CD14-positive monocyte (primary cell): Measurements from ENCODE around the gene IFNL1. TPM values are rescaled to one million over a fixed set of nuclear protein-coding genes. Genes with fewer than 3 reads are reported as not detected.
"Not testable (repeated sequence)": the region's sequence is repeated elsewhere in the genome, so short reads cannot be mapped to it uniquely, and the experiment has no call there.

Source experiments
- DNase-seq, 3 donors: peaks; one replicate each; pipeline ENCODE4 v3.0.0-alpha.2; 2011 to 2022
- H2AFZ ChIP-seq: 2 replicates; pipeline ENCODE4 v1.6.0; 2012; ENCODE audit warnings: mild to moderate bottlenecking, low read depth, low read length, inconsistent platforms; ENCODE audit not compliant: insufficient read depth, poor library complexity, severe bottlenecking
- H3K27ac ChIP-seq, 2 donors: 1 replicate in 1 of 2; 2 replicates in 1 of 2; pipeline ENCODE4 v1.5.1; 2012 to 2013; ENCODE audit warnings: low read length in 2 of 2, control low read depth in 1 of 2, inconsistent platforms in 1 of 2, low read depth in 1 of 2, mild to moderate bottlenecking in 1 of 2
- H3K27me3 ChIP-seq, 2 donors: one replicate each; pipeline versions ENCODE4 v1.6.0 to v1.6.1; 2011 to 2013; ENCODE audit warnings: low read length in 2 of 2; ENCODE audit not compliant: control insufficient read depth in 2 of 2, insufficient read depth in 2 of 2
- H3K36me3 ChIP-seq, 2 donors: replicated peaks in 1 of 2; 1 replicate in 1 of 2; 2 replicates in 1 of 2; pipeline versions ENCODE4 v1.5.1 to v1.6.1; 2012 to 2013; ENCODE audit warnings: low read length in 2 of 2, control low read depth in 1 of 2, inconsistent platforms in 1 of 2, mild to moderate bottlenecking in 1 of 2; ENCODE audit not compliant: insufficient read depth in 2 of 2, control insufficient read depth in 1 of 2
- H3K4me1 ChIP-seq, 2 donors: 1 replicate in 1 of 2; 2 replicates in 1 of 2; pipeline versions ENCODE4 v1.5.1 to v1.6.1; 2012 to 2013; ENCODE audit warnings: low read length in 2 of 2, control low read depth in 1 of 2, inconsistent platforms in 1 of 2, mild to moderate bottlenecking in 1 of 2, moderate library complexity in 1 of 2; ENCODE audit not compliant: insufficient read depth in 2 of 2, control insufficient read depth in 1 of 2
- H3K4me2 ChIP-seq: replicated peaks from 2 replicates; pipeline ENCODE3; 2012; ENCODE audit warnings: low read length, moderate library complexity, mild to moderate bottlenecking; ENCODE audit not compliant: poor library complexity, severe bottlenecking; ENCODE audit errors: extremely low read depth
- H3K4me3 ChIP-seq, 3 experiments: fragments of 200-600 bp in 1 of 3; sonication (generic) in 1 of 3; replicated peaks in 1 of 3; 1 replicate in 2 of 3; 2 replicates in 1 of 3; pipeline ENCODE4 v1.5.1; 2011 to 2013; ENCODE audit warnings: low read length in 3 of 3, mild to moderate bottlenecking in 3 of 3, control low read depth in 2 of 3, low read depth in 2 of 3, inconsistent platforms in 1 of 3, moderate library complexity in 1 of 3
- H3K79me2 ChIP-seq: 2 replicates; pipeline ENCODE4 v1.6.0; 2012; ENCODE audit warnings: mild to moderate bottlenecking, control low read depth, inconsistent platforms, low read length, moderate library complexity; ENCODE audit not compliant: insufficient read depth
- H3K9ac ChIP-seq: 2 replicates; pipeline ENCODE4 v1.6.0; 2017; ENCODE audit warnings: low read length, mild to moderate bottlenecking; ENCODE audit not compliant: insufficient read depth, poor library complexity, severe bottlenecking
- H3K9me3 ChIP-seq, 2 donors: replicated peaks in 1 of 2; 1 replicate in 1 of 2; 2 replicates in 1 of 2; pipeline versions ENCODE4 v1.5.1 to v1.6.1; 2012 to 2013; ENCODE audit warnings: low read length in 2 of 2, control low read depth in 1 of 2; ENCODE audit not compliant: control insufficient read depth in 1 of 2, insufficient read depth in 1 of 2
- H4K20me1 ChIP-seq: 2 replicates; pipeline ENCODE4 v1.6.0; 2012; ENCODE audit warnings: mild to moderate bottlenecking, low read length, control low read depth, moderate library complexity; ENCODE audit not compliant: insufficient read depth
- H3K27ac Mint-ChIP-seq, 7 donors: one replicate each; pipeline ENCODE4 v1.8.0; 2020; ENCODE audit warnings: mild to moderate bottlenecking in 7 of 7, mixed read lengths in 7 of 7, moderate library complexity in 6 of 7, inconsistent platforms in 2 of 7
- H3K27me3 Mint-ChIP-seq, 3 donors: one replicate each; pipeline ENCODE4 v1.8.0; 2021 to 2022; ENCODE audit warnings: low read depth in 3 of 3, mild to moderate bottlenecking in 3 of 3, mixed read lengths in 3 of 3, moderate library complexity in 3 of 3, inconsistent platforms in 1 of 3
- H3K36me3 Mint-ChIP-seq, 2 donors: one replicate each; pipeline ENCODE4 v1.8.0; 2020; ENCODE audit warnings: mixed read lengths in 2 of 2, inconsistent platforms in 1 of 2, mild to moderate bottlenecking in 1 of 2
- H3K4me1 Mint-ChIP-seq: one replicate; pipeline ENCODE4 v1.8.0; 2020; ENCODE audit warnings: mild to moderate bottlenecking, mixed read lengths
- H3K4me3 Mint-ChIP-seq, 2 donors: one replicate each; pipeline ENCODE4 v1.8.0; 2020; ENCODE audit warnings: mild to moderate bottlenecking in 2 of 2, mixed read lengths in 2 of 2, moderate library complexity in 1 of 2
- H3K9me3 Mint-ChIP-seq, 7 donors: one replicate each; pipeline ENCODE4 v1.8.0; 2020 to 2022; ENCODE audit warnings: mixed read lengths in 7 of 7, mild to moderate bottlenecking in 6 of 7, moderate library complexity in 6 of 7, inconsistent platforms in 2 of 7
- CTCF ChIP-seq: fragments of 200-600 bp; IDR thresholded peaks from one replicate; pipeline ENCODE4 v1.8.0; 2022; ENCODE audit warnings: antibody characterized with exemption, mild to moderate bottlenecking
- WGBS: methylation state at CpG from one replicate; pipeline ENCODE4 v1.1.5; 2013; ENCODE audit warnings: missing lambda C conversion rate; ENCODE audit not compliant: insufficient coverage; 5-methylcytosine and 5-hydroxymethylcytosine counted together
- intact Hi-C, 2 donors: fragments of 100-400 bp; cut with micrococcal nuclease; formaldehyde crosslinking; loops; one replicate each; pipeline versions ENCODE4 v1.15.0 to v1.15.1; 2023
- polyA plus RNA-seq, 3 donors: library from polyadenylated mRNA; depleted of rRNA in 1 of 3; unstranded in 2 of 3; stranded (reverse) in 1 of 3; fragments of 300-500 nt in 2 of 3; fragments of >200 nt in 1 of 3; fragmentation: Illumina TruSeq in 2 of 3; gene quantifications; 1 replicate in 2 of 3; 2 replicates in 1 of 3; pipeline ENCODE4 v1.2.3, GENCODE V29; 2012 to 2021

IFNL1 gene
- polyA plus RNA-seq, 3 donors = not detected

DNA sequence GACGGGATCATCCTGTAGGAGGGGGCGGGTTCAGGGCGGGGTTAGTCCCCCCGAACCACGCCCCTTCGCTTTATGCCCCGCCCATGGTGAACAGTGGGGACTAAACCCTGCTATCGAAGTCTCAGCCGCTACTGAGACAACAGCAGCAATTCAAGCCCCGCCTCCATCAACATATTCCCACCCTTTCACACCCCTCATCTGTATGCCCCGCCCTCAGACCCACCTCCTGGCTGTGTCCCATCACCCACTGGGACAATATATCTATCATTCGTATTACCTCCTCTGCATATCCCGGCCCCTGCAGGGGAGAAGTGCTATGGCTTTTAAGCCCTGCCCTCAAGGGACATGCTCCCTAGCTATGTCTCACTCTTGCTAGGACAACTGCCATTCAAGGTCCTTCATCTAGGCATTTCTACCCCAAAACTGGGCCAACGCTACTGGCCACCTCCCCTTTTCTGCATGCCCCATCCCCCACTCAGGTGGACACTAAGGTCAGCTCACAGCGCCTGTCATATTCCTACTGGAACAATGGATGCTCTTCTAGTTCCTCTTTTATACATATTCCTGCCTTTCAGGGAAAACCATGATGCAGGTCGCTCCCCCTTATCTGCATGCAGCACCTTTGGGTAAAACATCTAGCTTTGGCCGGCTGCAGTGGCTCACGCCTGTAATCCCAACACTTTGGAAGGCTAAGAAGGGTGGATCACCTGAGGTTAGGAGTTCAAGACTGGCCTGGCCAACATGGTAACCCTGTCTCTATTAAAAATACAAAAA is 12.5 kb downstream of the IFNL1 start:
- WGBS = 96% methylated on average over 14 of the region's 18 CpGs
- H3K27me3 Mint-ChIP-seq = peaks cover 0 to 2% (median 2%) of the 10 kb centered on the region in 3 donors
- Histone ChIP-seq H3K36me3 (peaks cover 4 to 19% of the 10 kb centered on the region in 2 donors), H3K79me2 (no peaks in the 10 kb centered on the region), H3K9me3 (peaks cover 0 to 5% of the 10 kb centered on the region in 2 donors), H3K27ac (no peak overlapping the region), H3K4me3 (no peak overlapping the region), H3K4me2 (no peak overlapping the region), H2AFZ (no peak overlapping the region), H3K9ac (no peak overlapping the region), H3K27me3 (no peaks in the 10 kb centered on the region), H4K20me1 (no peaks in the 10 kb centered on the region), H3K4me1 (no peaks in the 10 kb centered on the region)
- no peak for DNase-seq
- no peak for TF ChIP-seq CTCF
- intact Hi-C loops = no loop called here
- H3K9me3 Mint-ChIP-seq = peaks cover 0 to 4% (median 0%) of the 10 kb centered on the region in 7 donors
- peaks cover 21 to 43% of the 10 kb centered on the region in 2 donors for H3K36me3 Mint-ChIP-seq
- H3K4me3 Mint-ChIP-seq = no peak overlapping the region
- H3K27ac Mint-ChIP-seq = no peak overlapping the region
- peaks cover 18% of the 10 kb centered on the region for H3K4me1 Mint-ChIP-seq

DNA sequence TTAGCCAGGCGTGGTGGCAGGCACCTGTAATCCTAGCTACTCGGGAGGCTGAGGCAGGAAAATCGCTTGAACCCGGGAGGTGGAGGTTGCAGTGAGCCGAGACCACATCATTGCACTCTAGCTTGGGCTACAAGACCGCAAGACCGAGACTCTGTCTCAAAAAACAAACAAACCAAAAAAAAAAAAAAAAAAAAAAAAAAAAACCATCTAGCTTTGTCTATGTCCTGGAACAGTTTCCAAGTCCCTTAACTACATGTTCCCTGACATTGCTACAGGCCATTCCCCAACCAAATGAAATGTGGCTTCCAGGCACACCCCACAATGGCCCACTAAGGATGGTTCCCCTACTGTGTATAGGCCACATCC is 13.1 kb downstream of the IFNL1 start:
- H3K27ac Mint-ChIP-seq, DNase-seq, H2AFZ ChIP-seq, H3K9me3 Mint-ChIP-seq, H3K9me3 ChIP-seq, H3K4me1 ChIP-seq, H4K20me1 ChIP-seq, H3K27ac ChIP-seq, H3K27me3 Mint-ChIP-seq, H3K9ac ChIP-seq, H3K27me3 ChIP-seq, H3K79me2 ChIP-seq, H3K4me3 ChIP-seq, intact Hi-C loops, H3K4me2 ChIP-seq, H3K4me3 Mint-ChIP-seq: not testable (repeated sequence)
- Mint-ChIP-seq H3K36me3 (peaks cover 24 to 49% of the 10 kb centered on the region in 2 donors), H3K4me1 (peaks cover 18% of the 10 kb centered on the region)
- WGBS = 100% methylated on average over 1 of the region's 7 CpGs
- peaks cover 10 to 24% of the 10 kb centered on the region in 2 donors for H3K36me3 ChIP-seq
